ENCODE results near the gene CHRNA3.

DNA sequence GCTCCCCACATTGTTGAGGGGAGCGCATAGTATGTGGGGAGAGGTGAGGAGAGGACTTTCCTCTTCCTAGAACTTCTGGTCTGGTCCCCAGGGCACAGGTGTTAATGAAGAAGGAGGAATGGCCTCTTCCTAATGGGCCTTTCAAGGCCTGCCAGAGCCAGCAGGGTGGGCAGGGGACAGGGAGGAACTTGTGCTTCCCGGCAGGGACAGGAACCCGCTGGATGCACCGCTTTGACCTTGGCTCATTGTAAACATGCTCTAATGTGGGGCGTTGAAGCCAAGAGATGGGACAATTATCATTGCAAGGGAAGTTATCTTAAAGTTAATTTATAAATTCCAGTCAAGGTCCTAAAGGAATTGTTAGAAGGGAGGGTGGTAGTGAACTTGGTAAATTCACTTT is 41.2 kb upstream of the CHRNA3 start:
- TF ChIP-seq, protein P1, sequence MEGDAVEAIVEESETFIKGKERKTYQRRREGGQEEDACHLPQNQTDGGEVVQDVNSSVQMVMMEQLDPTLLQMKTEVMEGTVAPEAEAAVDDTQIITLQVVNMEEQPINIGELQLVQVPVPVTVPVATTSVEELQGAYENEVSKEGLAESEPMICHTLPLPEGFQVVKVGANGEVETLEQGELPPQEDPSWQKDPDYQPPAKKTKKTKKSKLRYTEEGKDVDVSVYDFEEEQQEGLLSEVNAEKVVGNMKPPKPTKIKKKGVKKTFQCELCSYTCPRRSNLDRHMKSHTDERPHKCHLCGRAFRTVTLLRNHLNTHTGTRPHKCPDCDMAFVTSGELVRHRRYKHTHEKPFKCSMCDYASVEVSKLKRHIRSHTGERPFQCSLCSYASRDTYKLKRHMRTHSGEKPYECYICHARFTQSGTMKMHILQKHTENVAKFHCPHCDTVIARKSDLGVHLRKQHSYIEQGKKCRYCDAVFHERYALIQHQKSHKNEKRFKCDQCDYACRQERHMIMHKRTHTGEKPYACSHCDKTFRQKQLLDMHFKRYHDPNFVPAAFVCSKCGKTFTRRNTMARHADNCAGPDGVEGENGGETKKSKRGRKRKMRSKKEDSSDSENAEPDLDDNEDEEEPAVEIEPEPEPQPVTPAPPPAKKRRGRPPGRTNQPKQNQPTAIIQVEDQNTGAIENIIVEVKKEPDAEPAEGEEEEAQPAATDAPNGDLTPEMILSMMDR (IDR thresholded peaks at IDR 0.05), result no peak
- TF ChIP-seq POLR2AphosphoS5 (IDR thresholded peaks at IDR 0.05), result no peak
- TF ChIP-seq EP300 (IDR thresholded peaks at IDR 0.05), result no peak
- TF ChIP-seq POLR2A (IDR thresholded peaks at IDR 0.05), result no peak

Measured in suprapubic skin (tissue), 4 donors.